ENCODE measurements around the gene RBMS1. TPM values are rescaled to one million over a fixed set of nuclear protein-coding genes. Genes with fewer than 3 reads are reported as not detected.
A peak's percentile ranks its signal among the peaks of the same experiment; 100 is the strongest.

Gene RBMS1
- total RNA-seq, 4 donors from 2014 or later = 133 to 180 (median 139) TPM

GRCh38 chr2:160283675-160284074, 209.9 kb downstream of the RBMS1 start:
- no peak for TF ChIP-seq CTCF (IDR thresholded peaks at IDR 0.05)
- no peak for DNase-seq (ENCODE audit: low spot score)
- ATAC-seq (ENCODE audit: low FRiP score) = no peak

GRCh38 chr2:160282063-160282580, 211.5 kb downstream of the RBMS1 start:
- ATAC-seq (ENCODE audit: low FRiP score) (no peak), DNase-seq (ENCODE audit: low spot score) (no peak)
- no peak for TF ChIP-seq CTCF (IDR thresholded peaks at IDR 0.05)

- no peak for DNase-seq (ENCODE audit: low spot score)
- no peak for ATAC-seq (ENCODE audit: low FRiP score)
- no peak for TF ChIP-seq CTCF (IDR thresholded peaks at IDR 0.05)
Measured at GRCh38 chr2:160281213-160281612, 212.4 kb downstream of the RBMS1 start.

- TF ChIP-seq CTCF (IDR thresholded peaks at IDR 0.05) = no peak
- DNase-seq (ENCODE audit: low spot score) = no peak
Measured at GRCh38 chr2:160279813-160280465, 213.7 kb downstream of the RBMS1 start.

GRCh38 chr2:160278879-160279177, 214.8 kb downstream of the RBMS1 start:
- ATAC-seq (ENCODE audit: low FRiP score) = no peak
- TF ChIP-seq CTCF (IDR thresholded peaks at IDR 0.05) = no peak
- DNase-seq (ENCODE audit: low spot score) = no peak

More at GRCh38 chr2:160279813-160280465, 213.7 kb downstream of the RBMS1 start:
- no peak for ATAC-seq (ENCODE audit: low FRiP score)

- TF ChIP-seq CTCF (IDR thresholded peaks at IDR 0.05) = no peak
- DNase-seq (ENCODE audit: low spot score) (no peak), ATAC-seq (ENCODE audit: low FRiP score) (peak; percentile 27)
Measured at GRCh38 chr2:160278101-160278878, 215.3 kb downstream of the RBMS1 start.

- no peak for ATAC-seq (ENCODE audit: low FRiP score)
- TF ChIP-seq CTCF (IDR thresholded peaks at IDR 0.05) = no peak
- no peak for DNase-seq (ENCODE audit: low spot score)
Measured at GRCh38 chr2:160277151-160277550, 216.5 kb downstream of the RBMS1 start.

Measured in omental fat pad (tissue), 4 donors.